Measurements from ENCODE around the gene PLEKHG3.

The PLEKHG3 gene

GRCh38 chr14:64768401-64769095 lies 64.3 kb downstream of the PLEKHG3 start:
- no peak for TF ChIP-seq SUZ12 (IDR thresholded peaks at IDR 0.05)
- TF ChIP-seq FOXM1 (IDR thresholded peaks at IDR 0.05; ENCODE audit: borderline replicate concordance) = no peak
- no peak for TF ChIP-seq TARDBP (IDR thresholded peaks at IDR 0.05)
- no peak for TF ChIP-seq NFRKB (IDR thresholded peaks at IDR 0.05)
- TF ChIP-seq SP1 (IDR thresholded peaks at IDR 0.05) = no peak
- no peak for TF ChIP-seq ARNT (IDR thresholded peaks at IDR 0.05)
- TF ChIP-seq FOXK2 (IDR thresholded peaks at IDR 0.05) = no peak
- TF ChIP-seq CTBP1 (IDR thresholded peaks at IDR 0.05; ENCODE audit: borderline replicate concordance) = no peak
- no peak for TF ChIP-seq ZNF384 (IDR thresholded peaks at IDR 0.05)
- no peak for TF ChIP-seq BHLHE40 (IDR thresholded peaks at IDR 0.05; ENCODE audit: borderline replicate concordance)
- no peak for TF ChIP-seq PKNOX1 (IDR thresholded peaks at IDR 0.05)
- TF ChIP-seq FOXA1 (IDR thresholded peaks at IDR 0.05) = no peak
- no peak for TF ChIP-seq ELF4 (IDR thresholded peaks at IDR 0.05)
- TF ChIP-seq L3MBTL2 (conservative IDR thresholded peaks at IDR 0.05) = no peak
- TF ChIP-seq LEF1 (IDR thresholded peaks at IDR 0.05; ENCODE audit: borderline replicate concordance) = no peak
- TF ChIP-seq HDGF (IDR thresholded peaks at IDR 0.05; ENCODE audit: borderline replicate concordance) = no peak
- POLR2A ChIA-PET = interaction anchor here (0.8 kb wide), 1 partner anchor 102 kb away, joined by 3 read pairs; no protein-coding TSS in a partner anchor
- CTCF ChIA-PET = interaction anchor here (1.0 to 1.1 kb wide), 2 partner anchors 8 to 113 kb away, joined by 3 to 4 read pairs; no protein-coding TSS in a partner anchor
- DNase-seq (ENCODE audit: extremely low spot score) = no peak

- no peak for TF ChIP-seq SUZ12 (IDR thresholded peaks at IDR 0.05)
- TF ChIP-seq HDGF (IDR thresholded peaks at IDR 0.05; ENCODE audit: borderline replicate concordance) = no peak
- no peak for TF ChIP-seq PKNOX1 (IDR thresholded peaks at IDR 0.05)
- TF ChIP-seq LEF1 (IDR thresholded peaks at IDR 0.05; ENCODE audit: borderline replicate concordance) = no peak
- no peak for TF ChIP-seq ZNF384 (IDR thresholded peaks at IDR 0.05)
- no peak for TF ChIP-seq FOXM1 (IDR thresholded peaks at IDR 0.05; ENCODE audit: borderline replicate concordance)
- no peak for TF ChIP-seq CTBP1 (IDR thresholded peaks at IDR 0.05; ENCODE audit: borderline replicate concordance)
- no peak for TF ChIP-seq L3MBTL2 (conservative IDR thresholded peaks at IDR 0.05)
- no peak for TF ChIP-seq FOXK2 (IDR thresholded peaks at IDR 0.05)
- no peak for TF ChIP-seq TARDBP (IDR thresholded peaks at IDR 0.05)
- no peak for TF ChIP-seq BHLHE40 (IDR thresholded peaks at IDR 0.05; ENCODE audit: borderline replicate concordance)
- TF ChIP-seq ARNT (IDR thresholded peaks at IDR 0.05) = no peak
- no peak for TF ChIP-seq FOXA1 (IDR thresholded peaks at IDR 0.05)
- TF ChIP-seq NFRKB (IDR thresholded peaks at IDR 0.05) = no peak
- no peak for TF ChIP-seq SP1 (IDR thresholded peaks at IDR 0.05)
- no peak for DNase-seq (ENCODE audit: extremely low spot score)
- ChIA-PET POLR2A (no interaction called here), CTCF (interaction anchor here (1.1 kb wide), 1 partner anchor 8 kb away, joined by 3 read pairs; no protein-coding TSS in a partner anchor)
Observed at GRCh38 chr14:64769096-64770020, 65.1 kb downstream of the PLEKHG3 start.

GRCh38 chr14:64770751-64771150 lies 66.5 kb downstream of the PLEKHG3 start:
- ChIA-PET POLR2A (no interaction called here), CTCF (no interaction called here)
- no peak for DNase-seq (ENCODE audit: extremely low spot score)
- no peak for TF ChIP-seq FOXM1 (IDR thresholded peaks at IDR 0.05; ENCODE audit: borderline replicate concordance)
- TF ChIP-seq ZNF384 (IDR thresholded peaks at IDR 0.05) = no peak
- no peak for TF ChIP-seq PKNOX1 (IDR thresholded peaks at IDR 0.05)
- TF ChIP-seq LEF1 (IDR thresholded peaks at IDR 0.05; ENCODE audit: borderline replicate concordance) = no peak
- no peak for TF ChIP-seq SP1 (IDR thresholded peaks at IDR 0.05)

GRCh38 chr14:64771161-64771560 lies 66.9 kb downstream of the PLEKHG3 start:
- CTCF ChIA-PET = interaction anchor here (1.1 kb wide), 1 partner anchor 121 kb away, joined by 3 read pairs; no protein-coding TSS in a partner anchor
- DNase-seq (ENCODE audit: extremely low spot score) = no peak
- TF ChIP-seq L3MBTL2 (conservative IDR thresholded peaks at IDR 0.05) (no peak), SUZ12 (IDR thresholded peaks at IDR 0.05) (no peak), ELF4 (IDR thresholded peaks at IDR 0.05) (no peak), SP1 (IDR thresholded peaks at IDR 0.05) (no peak), PKNOX1 (IDR thresholded peaks at IDR 0.05) (no peak), ZNF384 (IDR thresholded peaks at IDR 0.05) (no peak)
- POLR2A ChIA-PET = no interaction called here

GRCh38 chr14:64772397-64772950 lies 68.2 kb downstream of the PLEKHG3 start:
- ChIA-PET POLR2A (no interaction called here), CTCF (interaction anchor here (0.6 to 1.6 kb wide), 5 partner anchors 10 to 120 kb away, joined by 3 to 4 read pairs (median 3); no protein-coding TSS in a partner anchor)
- TF ChIP-seq PKNOX1 (IDR thresholded peaks at IDR 0.05) (no peak), LEF1 (IDR thresholded peaks at IDR 0.05; ENCODE audit: borderline replicate concordance) (no peak), TARDBP (IDR thresholded peaks at IDR 0.05) (no peak), HDGF (IDR thresholded peaks at IDR 0.05; ENCODE audit: borderline replicate concordance) (no peak), SUZ12 (IDR thresholded peaks at IDR 0.05) (no peak), FOXK2 (IDR thresholded peaks at IDR 0.05) (no peak), SP1 (IDR thresholded peaks at IDR 0.05) (no peak), ZNF384 (IDR thresholded peaks at IDR 0.05) (no peak), ARNT (IDR thresholded peaks at IDR 0.05) (no peak), BHLHE40 (IDR thresholded peaks at IDR 0.05; ENCODE audit: borderline replicate concordance) (no peak), NFRKB (IDR thresholded peaks at IDR 0.05) (no peak), L3MBTL2 (conservative IDR thresholded peaks at IDR 0.05) (no peak)
- no peak for DNase-seq (ENCODE audit: extremely low spot score)
